RWPE1 (cell line): ENCODE measurements around the gene NAB1.

Source experiments
- CTCF ChIA-PET: fragments of 350-600 bp; sonication (Branson Sonifier 250); formaldehyde crosslinking; extraction: SDS; loops from one replicate; lab custom pipeline; 2021; lab: Yijun Ruan, JAX
- POLR2A ChIA-PET: fragments of 400-600 bp; formaldehyde crosslinking; extraction: SDS; loops from one replicate; lab custom pipeline; 2020; ENCODE audit warnings: antibody characterized with exemption; ENCODE audit not compliant: low non-redundant PET; lab: Yijun Ruan, JAX
- DNase-seq: peaks from one replicate; pipeline ENCODE4 v3.0.0; 2012; ENCODE audit warnings: low spot score
- H3K27ac ChIP-seq: fragments of 450-650 bp; 2 replicates; pipeline ENCODE4 v1.5.1; 2017
- CTCF ChIP-seq: fragments of 450-650 bp; conservative IDR thresholded peaks from 2 replicates; pipeline ENCODE4 v1.5.1; 2017; ENCODE audit warnings: low read depth, mild to moderate bottlenecking

Gene NAB1

GRCh38 chr2:190693533-190694232 is 44.8 kb downstream of the NAB1 start:
- ChIA-PET CTCF (interaction anchor here (1.3 kb wide), 1 partner anchor 11 kb away, joined by 3 read pairs; no protein-coding TSS in a partner anchor), POLR2A (interaction anchor here (0.5 kb wide), 1 partner anchor 177 kb away, joined by 4 read pairs; no protein-coding TSS in a partner anchor)
- no peak for TF ChIP-seq CTCF
- DNase-seq: no peak
- no peak overlapping the region for H3K27ac ChIP-seq

GRCh38 chr2:190694479-190694878 is 45.6 kb downstream of the NAB1 start:
- no peak for TF ChIP-seq CTCF
- POLR2A ChIA-PET: no interaction called here
- CTCF ChIA-PET: interaction anchor here (0.5 kb wide), 1 partner anchor 110 kb away, joined by 3 read pairs; no protein-coding TSS in a partner anchor
- DNase-seq: no peak
- no peak overlapping the region for H3K27ac ChIP-seq

GRCh38 chr2:190695739-190696138 is 46.9 kb downstream of the NAB1 start:
- no peak for DNase-seq
- no peak for TF ChIP-seq CTCF
- CTCF ChIA-PET: no interaction called here
- POLR2A ChIA-PET: no interaction called here
- no peak overlapping the region for H3K27ac ChIP-seq

DNA sequence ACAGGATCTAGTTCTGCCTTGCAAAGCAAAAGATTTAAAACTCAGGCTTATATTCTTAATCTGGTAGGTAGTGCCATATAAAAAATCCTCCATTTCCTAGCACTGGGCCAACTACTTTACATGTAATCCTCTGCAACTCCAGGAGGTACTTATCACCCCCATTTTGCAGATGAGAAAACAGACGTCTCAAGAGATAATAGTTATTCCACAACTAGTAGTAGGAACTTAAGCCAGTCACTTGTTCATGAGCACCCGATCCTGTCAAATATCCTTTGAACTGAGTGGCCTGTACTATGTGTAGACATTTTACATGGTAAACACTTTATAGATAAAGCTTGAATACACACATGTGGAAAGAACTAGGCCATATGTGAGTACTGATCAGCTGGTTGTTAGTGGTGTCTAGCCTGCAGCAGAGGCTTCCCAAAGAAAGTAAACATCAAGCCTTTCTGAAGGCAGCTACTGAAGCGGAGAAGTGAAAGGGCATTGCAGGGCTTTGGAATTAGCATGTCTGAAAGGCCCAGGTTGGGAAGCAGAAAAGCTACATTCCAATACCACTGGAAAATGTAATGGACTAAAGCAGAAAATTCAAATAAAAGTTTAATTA is 48.0 kb downstream of the NAB1 start:
- POLR2A ChIA-PET: no interaction called here
- DNase-seq: no peak
- CTCF ChIA-PET: no interaction called here
- TF ChIP-seq CTCF: no peak
- H3K27ac ChIP-seq: no peak overlapping the region

DNA sequence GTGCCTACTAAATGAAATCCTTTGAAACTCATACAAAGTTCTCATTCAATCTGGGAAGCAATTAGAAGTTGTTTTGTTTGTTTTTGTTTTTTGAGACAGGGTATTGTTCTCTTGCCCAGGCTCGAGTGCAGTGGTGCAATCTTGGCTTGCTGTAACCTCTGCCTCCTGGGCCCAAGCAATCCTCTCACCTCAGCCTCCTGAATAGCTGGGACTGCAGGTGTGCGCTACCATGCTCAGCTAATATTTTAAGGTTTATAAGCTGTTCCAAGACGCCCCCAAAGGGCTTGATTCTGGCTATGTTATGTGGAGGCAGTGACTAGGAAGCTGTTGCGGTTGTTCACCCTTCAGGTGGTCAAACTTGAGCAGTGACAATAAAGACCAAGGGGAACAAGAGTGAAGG is 48.5 kb downstream of the NAB1 start:
- H3K27ac ChIP-seq: no peak overlapping the region
- CTCF ChIA-PET: no interaction called here
- DNase-seq: no peak
- POLR2A ChIA-PET: no interaction called here
- TF ChIP-seq CTCF: no peak

DNA sequence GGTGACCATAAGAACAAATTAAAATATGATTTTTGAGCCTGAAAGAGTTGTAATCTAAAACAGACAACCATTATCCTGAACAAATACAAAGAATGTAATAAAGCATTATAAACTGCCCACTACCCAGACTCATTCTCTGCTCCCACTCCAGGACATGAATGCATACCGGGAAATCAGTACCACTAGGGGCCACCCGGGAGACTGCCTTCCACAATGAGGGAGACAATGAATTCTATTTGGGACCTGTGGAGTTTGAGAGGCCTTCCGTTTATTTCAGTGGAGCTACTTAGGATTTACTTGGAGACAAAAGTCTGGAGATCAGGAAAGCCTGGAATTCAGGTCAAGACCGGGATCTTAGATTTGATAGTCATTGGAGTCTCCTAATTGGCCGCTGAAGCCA is 50.0 kb downstream of the NAB1 start:
- POLR2A ChIA-PET: no interaction called here
- no peak for TF ChIP-seq CTCF
- DNase-seq: no peak
- H3K27ac ChIP-seq: no peak overlapping the region
- CTCF ChIA-PET: interaction anchor here (0.6 kb wide), 1 partner anchor 169 kb away, joined by 3 read pairs; no protein-coding TSS in a partner anchor
